Right atrium auricular region (tissue), 2 donors: ENCODE data around the gene SELENOT. TPM values are rescaled to one million over a fixed set of nuclear protein-coding genes. Genes with fewer than 3 reads are reported as not detected.

Experiments
- DNase-seq: peaks from one replicate; pipeline ENCODE4 v3.0.0-alpha.2; 2019; ENCODE audit warnings: low spot score
- H3K27ac ChIP-seq, 2 donors: fragments of 200-600 bp; sonication (generic); 1 replicate in 1 of 2; 2 replicates in 1 of 2; pipeline ENCODE4 v1.5.1; 2016 to 2019
- H3K27me3 ChIP-seq, 2 donors: fragments of 200-600 bp; sonication (generic); one replicate each; pipeline versions ENCODE4 v1.5.1 to v1.6.0; 2017 to 2019
- H3K36me3 ChIP-seq: fragments of 200-600 bp; sonication (generic); one replicate; pipeline ENCODE4 v1.5.1; 2016
- H3K4me1 ChIP-seq, 2 donors: fragments of 200-600 bp; sonication (generic); one replicate each; pipeline versions ENCODE4 v1.5.1 to v1.6.0; 2017 to 2019
- H3K4me3 ChIP-seq, 2 donors: fragments of 200-600 bp; sonication (generic); 1 replicate in 1 of 2; 2 replicates in 1 of 2; pipeline ENCODE4 v1.5.1; 2017 to 2019; ENCODE audit warnings: mild to moderate bottlenecking in 1 of 2, moderate library complexity in 1 of 2
- H3K9me3 ChIP-seq, 2 donors: fragments of 200-600 bp; sonication (generic); one replicate each; pipeline ENCODE4 v1.5.1; 2019
- CTCF ChIP-seq, 2 donors: fragments of 200-600 bp; sonication (generic); IDR thresholded peaks; one replicate each; pipeline ENCODE4 v1.5.1; 2019; ENCODE audit warnings: antibody characterized with exemption in 2 of 2
- total RNA-seq, 2 donors: library from RNA; depleted of rRNA; stranded (reverse); fragments of >200 nt; gene quantifications; one replicate each; pipeline ENCODE4 v1.1.0, GENCODE V29; 2016

SELENOT gene
- total RNA-seq, result 100 to 1,000 TPM in 1 of 2 donors, 10 to 100 TPM in 1; 73.6 to 137 TPM

- H3K9me3 ChIP-seq, result no peaks in the 10 kb centered on the region
- H3K4me3 ChIP-seq, result peak within 1 kb of the TSS; percentile 71 to 78
- peak within 1 kb of the TSS; percentile 96 to 98 for H3K27ac ChIP-seq
- H3K27me3 ChIP-seq, result no peaks in the 10 kb centered on the region
- H3K4me1 ChIP-seq, result peaks cover 0 to 57% of the 10 kb centered on the region in 2 donors
- H3K36me3 ChIP-seq, result no peaks in the 10 kb centered on the region
- DNase-seq, result peak; percentile 94
- peak in 1 of 2 donors; percentile 23 for TF ChIP-seq CTCF (IDR thresholded peaks at IDR 0.05)
Measured at GRCh38 chr3:150603153-150603979, at the start of gene SELENOT. TSS of gene SELENOT (plus strand) at chr3:150603321. CDS start at chr3:150603363, 42 bp downstream.

- no peak overlapping the region for H3K4me3 ChIP-seq
- TF ChIP-seq CTCF (IDR thresholded peaks at IDR 0.05), result no peak
- H3K4me1 ChIP-seq, result no peaks in the 10 kb centered on the region
- H3K9me3 ChIP-seq, result no peaks in the 10 kb centered on the region
- H3K27me3 ChIP-seq, result no peaks in the 10 kb centered on the region
- no peak overlapping the region for H3K27ac ChIP-seq
- no peak for DNase-seq
- peaks cover 41% of the 10 kb centered on the region for H3K36me3 ChIP-seq
Measured at GRCh38 chr3:150555859-150556436, 47.2 kb upstream of the SELENOT start.

GRCh38 chr3:150556792-150557191 is 46.3 kb upstream of the SELENOT start:
- no peak overlapping the region for H3K4me3 ChIP-seq
- no peak for DNase-seq
- TF ChIP-seq CTCF (IDR thresholded peaks at IDR 0.05), result no peak
- peaks cover 41% of the 10 kb centered on the region for H3K36me3 ChIP-seq
- H3K4me1 ChIP-seq, result no peaks in the 10 kb centered on the region
- no peaks in the 10 kb centered on the region for H3K9me3 ChIP-seq
- no peak overlapping the region for H3K27ac ChIP-seq
- no peaks in the 10 kb centered on the region for H3K27me3 ChIP-seq

- Histone ChIP-seq H3K36me3 (peaks cover 36% of the 10 kb centered on the region), H3K9me3 (no peaks in the 10 kb centered on the region), H3K4me3 (no peak overlapping the region), H3K27me3 (no peaks in the 10 kb centered on the region), H3K27ac (no peak overlapping the region), H3K4me1 (no peaks in the 10 kb centered on the region)
- no peak for DNase-seq
- no peak for TF ChIP-seq CTCF (IDR thresholded peaks at IDR 0.05)
Measured at GRCh38 chr3:150557725-150558124, 45.4 kb upstream of the SELENOT start.

- Histone ChIP-seq H3K9me3 (no peaks in the 10 kb centered on the region), H3K27me3 (no peaks in the 10 kb centered on the region), H3K4me1 (no peaks in the 10 kb centered on the region), H3K36me3 (peaks cover 53% of the 10 kb centered on the region), H3K4me3 (no peak overlapping the region), H3K27ac (no peak overlapping the region)
- TF ChIP-seq CTCF (IDR thresholded peaks at IDR 0.05), result no peak
- DNase-seq, result no peak
Measured at GRCh38 chr3:150564243-150564642, 38.9 kb upstream of the SELENOT start.
